Measurements from ENCODE around the gene NVL. TPM values are rescaled to one million over a fixed set of nuclear protein-coding genes. Genes with fewer than 3 reads are reported as not detected.
"Not testable (repeated sequence)": the region's sequence is repeated elsewhere in the genome, so short reads cannot be mapped to it uniquely, and the experiment has no call there.

The NVL gene
- polyA plus RNA-seq, 1 donor from 2014 or later: 77.3 TPM

- Histone ChIP-seq H3K9me2 (ENCODE audit: insufficient read depth, low read length) (no peaks in the 10 kb centered on the region), H3K27ac (ENCODE audit: low read length) (no peak overlapping the region), H3K9ac (ENCODE audit: low read length) (no peak overlapping the region), H3F3A (ENCODE audit: insufficient read depth, low read length, poor library complexity, severe bottlenecking) (no peaks in the 10 kb centered on the region), H3K79me2 (replicated peaks; ENCODE audit: insufficient read depth, low read length) (no peaks in the 10 kb centered on the region), H3K36me3 (ENCODE audit: insufficient read depth, low read length) (no peaks in the 10 kb centered on the region), H3K27me3 (ENCODE audit: insufficient read depth, low read depth, low read length) (no peaks in the 10 kb centered on the region), H2AFZ (ENCODE audit: low read depth, low read length) (no peak overlapping the region), H4K20me1 (ENCODE audit: insufficient read depth) (no peaks in the 10 kb centered on the region), H3K4me2 (ENCODE audit: low read length) (no peak overlapping the region), H3K9me3 (ENCODE audit: low read length) (no peaks in the 10 kb centered on the region), H3K4me3 (ENCODE audit: low read length) (no peak overlapping the region)
- TF ChIP-seq CTCF (IDR thresholded peaks at IDR 0.05; ENCODE audit: poor library complexity, severe bottlenecking) (no peak), EZH2 (IDR thresholded peaks at IDR 0.05; ENCODE audit: borderline replicate concordance, insufficient read depth, low read length, poor library complexity, severe bottlenecking) (no peak), TAF1 (IDR thresholded peaks at IDR 0.05; ENCODE audit: low read depth) (no peak), REST (IDR thresholded peaks at IDR 0.05; ENCODE audit: borderline replicate concordance) (no peak)
These were observed 117.3 kb downstream of the NVL start for GRCh38 chr1:224212618-224213061.

GRCh38 chr1:224211206-224211962 is 118.6 kb downstream of the NVL start:
- H3K36me3 ChIP-seq (ENCODE audit: insufficient read depth, low read length): no peaks in the 10 kb centered on the region
- no peak overlapping the region for H3K4me2 ChIP-seq (ENCODE audit: low read length)
- H3F3A ChIP-seq (ENCODE audit: insufficient read depth, low read length, poor library complexity, severe bottlenecking): no peaks in the 10 kb centered on the region
- H3K9me3 ChIP-seq (ENCODE audit: low read length): no peaks in the 10 kb centered on the region
- no peak overlapping the region for H3K4me3 ChIP-seq (ENCODE audit: low read length)
- H2AFZ ChIP-seq (ENCODE audit: low read depth, low read length): no peak overlapping the region
- H3K9me2 ChIP-seq (ENCODE audit: insufficient read depth, low read length): no peaks in the 10 kb centered on the region
- H3K9ac ChIP-seq (ENCODE audit: low read length): no peak overlapping the region
- H4K20me1 ChIP-seq (ENCODE audit: insufficient read depth): no peaks in the 10 kb centered on the region
- no peaks in the 10 kb centered on the region for H3K79me2 ChIP-seq (replicated peaks; ENCODE audit: insufficient read depth, low read length)
- no peaks in the 10 kb centered on the region for H3K27me3 ChIP-seq (ENCODE audit: insufficient read depth, low read depth, low read length)
- TF ChIP-seq MXI1 (conservative IDR thresholded peaks at IDR 0.05; ENCODE audit: poor library complexity, severe bottlenecking) (no peak), REST (IDR thresholded peaks at IDR 0.05; ENCODE audit: borderline replicate concordance) (no peak), EZH2 (IDR thresholded peaks at IDR 0.05; ENCODE audit: borderline replicate concordance, insufficient read depth, low read length, poor library complexity, severe bottlenecking) (no peak), RAD21 (conservative IDR thresholded peaks at IDR 0.05) (no peak), SMC3 (conservative IDR thresholded peaks at IDR 0.05; ENCODE audit: poor library complexity) (no peak), CTCF (IDR thresholded peaks at IDR 0.05; ENCODE audit: poor library complexity, severe bottlenecking) (no peak), EP300 (conservative IDR thresholded peaks at IDR 0.05; ENCODE audit: poor library complexity, severe bottlenecking) (no peak)
- no peak overlapping the region for H3K27ac ChIP-seq (ENCODE audit: low read length)

- H3K4me2 ChIP-seq (ENCODE audit: low read length); H3K4me3 ChIP-seq (ENCODE audit: low read length); H2AFZ ChIP-seq (ENCODE audit: low read depth, low read length); H3K27me3 ChIP-seq (ENCODE audit: insufficient read depth, low read depth, low read length); H3K9me3 ChIP-seq (ENCODE audit: low read length); H3K27ac ChIP-seq (ENCODE audit: low read length); H3F3A ChIP-seq (ENCODE audit: insufficient read depth, low read length, poor library complexity, severe bottlenecking); H3K9me2 ChIP-seq (ENCODE audit: insufficient read depth, low read length); H3K36me3 ChIP-seq (ENCODE audit: insufficient read depth, low read length); H3K9ac ChIP-seq (ENCODE audit: low read length); H4K20me1 ChIP-seq (ENCODE audit: insufficient read depth); H3K79me2 ChIP-seq (replicated peaks; ENCODE audit: insufficient read depth, low read length): not testable (repeated sequence)
These were observed 123.9 kb downstream of the NVL start for GRCh38 chr1:224205931-224206538.

All from neural cell (in vitro differentiated cells).